Measurements from ENCODE around the gene GRM3. TPM values are rescaled to one million over a fixed set of nuclear protein-coding genes. Genes with fewer than 3 reads are reported as not detected.

The GRM3 gene
- total and polyA plus RNA-seq, 3 experiments from 2014 or later: not detected

DNA sequence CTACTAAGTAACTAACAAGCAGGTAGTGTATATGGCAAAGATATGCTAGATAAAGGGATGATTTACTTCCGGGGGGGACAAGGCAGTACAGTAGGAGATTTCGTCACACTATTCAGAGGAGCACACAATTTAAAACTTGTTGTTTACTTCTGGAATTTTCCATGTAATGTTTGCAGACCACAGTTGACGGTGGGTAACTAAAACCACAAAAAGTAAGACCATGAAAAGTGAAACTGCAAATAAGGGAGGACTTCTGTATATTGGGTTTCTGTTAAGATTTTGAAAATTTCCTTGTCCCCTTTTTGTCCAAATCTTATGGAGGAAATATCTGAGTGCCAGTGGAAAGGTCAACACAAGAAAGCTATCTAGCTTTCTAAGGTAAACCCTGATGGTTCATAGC, 245.8 kb downstream of the GRM3 start:
- no peaks in the 10 kb centered on the region for H3K27me3 Mint-ChIP-seq
- H3K9me3 Mint-ChIP-seq: no peaks in the 10 kb centered on the region
- Histone ChIP-seq H3K36me3 (ENCODE audit: insufficient read depth, low read length) (no peaks in the 10 kb centered on the region), H3K9me3 (ENCODE audit: low read length) (no peaks in the 10 kb centered on the region), H3K4me1 (ENCODE audit: insufficient read depth, low read length) (no peaks in the 10 kb centered on the region), H3K27me3 (ENCODE audit: insufficient read depth, low read length, poor library complexity, severe bottlenecking) (no peaks in the 10 kb centered on the region), H3K27ac (ENCODE audit: low read depth, low read length) (no peak overlapping the region), H3K4me3 (ENCODE audit: low read length) (no peak overlapping the region)
- DNase-seq: no peak
- H3K4me1 Mint-ChIP-seq: no peaks in the 10 kb centered on the region
- H3K4me3 Mint-ChIP-seq: no peak overlapping the region
- no peak overlapping the region for H3K27ac Mint-ChIP-seq
- peaks cover 0 to 4% (median 1%) of the 10 kb centered on the region in 3 donors for H3K36me3 Mint-ChIP-seq
- ChIA-PET CTCF (no interaction called here), POLR2A (no interaction called here)

DNA sequence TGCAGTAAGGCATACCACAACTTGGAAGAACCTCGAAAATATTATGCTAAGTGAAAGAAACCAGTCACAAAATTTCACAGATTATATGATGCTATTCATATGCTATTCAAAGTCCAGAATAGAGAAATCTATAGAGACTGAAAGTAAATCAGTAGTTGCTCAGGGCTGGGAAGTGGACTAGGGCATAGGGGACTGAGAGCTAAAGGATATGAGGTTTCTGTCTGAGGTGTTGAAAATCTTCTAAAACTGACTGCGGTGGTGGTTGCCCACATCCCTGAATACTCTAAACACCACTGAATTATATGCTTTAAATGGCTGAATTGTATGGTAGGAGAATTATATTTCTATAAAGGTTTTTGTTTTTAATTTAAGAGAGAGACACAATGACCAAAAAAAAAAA, 254.5 kb downstream of the GRM3 start:
- H3K27me3 ChIP-seq (ENCODE audit: insufficient read depth, low read length, poor library complexity, severe bottlenecking): no peaks in the 10 kb centered on the region
- Mint-ChIP-seq H3K4me3 (no peak overlapping the region), H3K27ac (no peak overlapping the region), H3K9me3 (no peaks in the 10 kb centered on the region), H3K36me3 (peaks cover 0 to 2% (median 0%) of the 10 kb centered on the region in 3 donors), H3K27me3 (peaks cover 0 to 2% of the 10 kb centered on the region in 2 donors), H3K4me1 (peaks cover 2 to 14% (median 8%) of the 10 kb centered on the region in 3 donors)
- H3K9me3 ChIP-seq (ENCODE audit: low read length): no peaks in the 10 kb centered on the region
- no peak for DNase-seq
- POLR2A ChIA-PET: no interaction called here
- H3K4me3 ChIP-seq (ENCODE audit: low read length): no peak overlapping the region
- CTCF ChIA-PET: no interaction called here
- no peak overlapping the region for H3K27ac ChIP-seq (ENCODE audit: low read depth, low read length)
- H3K36me3 ChIP-seq (ENCODE audit: insufficient read depth, low read length): no peaks in the 10 kb centered on the region
- no peaks in the 10 kb centered on the region for H3K4me1 ChIP-seq (ENCODE audit: insufficient read depth, low read length)

GRCh38 chr7:86900886-86901285, 257.2 kb downstream of the GRM3 start:
- peaks cover 0 to 2% (median 0%) of the 10 kb centered on the region in 3 donors for H3K36me3 Mint-ChIP-seq
- H3K4me3 Mint-ChIP-seq: no peak overlapping the region
- H3K4me1 Mint-ChIP-seq: peaks cover 2 to 14% (median 12%) of the 10 kb centered on the region in 3 donors
- ChIA-PET CTCF (no interaction called here), POLR2A (no interaction called here)
- H3K4me3 ChIP-seq (ENCODE audit: low read length): no peak overlapping the region
- H3K27me3 ChIP-seq (ENCODE audit: insufficient read depth, low read length, poor library complexity, severe bottlenecking): no peaks in the 10 kb centered on the region
- H3K9me3 ChIP-seq (ENCODE audit: low read length): no peaks in the 10 kb centered on the region
- H3K36me3 ChIP-seq (ENCODE audit: insufficient read depth, low read length): no peaks in the 10 kb centered on the region
- H3K27me3 Mint-ChIP-seq: peaks cover 0 to 3% of the 10 kb centered on the region in 2 donors
- H3K27ac ChIP-seq (ENCODE audit: low read depth, low read length): no peak overlapping the region
- no peaks in the 10 kb centered on the region for H3K4me1 ChIP-seq (ENCODE audit: insufficient read depth, low read length)
- no peak for DNase-seq
- no peak overlapping the region for H3K27ac Mint-ChIP-seq
- H3K9me3 Mint-ChIP-seq: no peaks in the 10 kb centered on the region

DNA sequence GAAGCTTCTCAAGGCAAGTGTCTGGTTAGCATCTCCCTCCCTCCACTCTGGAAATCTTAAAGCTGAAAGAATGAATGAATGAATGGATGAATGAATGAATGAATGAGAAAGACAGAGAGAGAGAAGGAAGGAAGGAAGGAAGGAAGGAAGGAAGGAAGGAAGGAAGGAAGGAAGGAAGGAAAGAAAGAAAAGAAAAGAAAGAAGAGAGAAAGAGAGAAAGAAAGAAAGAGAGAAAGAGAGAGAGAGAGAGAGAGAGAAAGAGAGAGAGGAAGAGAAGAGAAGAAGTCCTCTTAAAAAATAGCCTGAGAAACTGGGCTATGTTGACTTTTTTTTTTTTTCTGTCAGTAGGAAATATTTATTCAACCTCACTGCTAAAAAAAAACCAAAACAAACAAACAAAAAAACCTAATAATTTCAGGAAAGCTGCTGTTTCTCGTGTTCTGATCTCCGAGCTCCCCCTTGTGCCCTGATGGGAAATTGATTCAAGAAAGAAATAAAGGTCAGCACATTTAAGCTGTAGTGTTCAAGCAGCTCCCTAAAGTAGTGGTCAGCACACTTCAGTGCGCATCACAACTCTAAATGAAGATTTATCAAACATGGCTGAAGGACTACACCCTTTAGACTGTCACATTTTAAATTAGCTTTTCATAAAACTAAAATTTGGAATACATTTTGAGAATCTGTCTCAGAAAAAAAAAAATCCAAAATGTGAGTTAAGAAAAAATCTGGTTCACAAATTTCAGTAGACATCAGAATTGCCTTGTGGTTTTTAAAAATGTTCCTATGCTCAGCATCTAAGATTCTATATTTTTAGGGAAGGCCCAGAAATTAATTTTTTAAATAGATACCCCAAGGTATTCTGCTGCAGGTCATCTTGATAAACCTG, 261.5 kb downstream of the GRM3 start:
- Histone ChIP-seq H3K27ac (ENCODE audit: low read depth, low read length) (no peak overlapping the region), H3K4me3 (ENCODE audit: low read length) (no peak overlapping the region), H3K9me3 (ENCODE audit: low read length) (no peaks in the 10 kb centered on the region), H3K27me3 (ENCODE audit: insufficient read depth, low read length, poor library complexity, severe bottlenecking) (no peaks in the 10 kb centered on the region), H3K4me1 (ENCODE audit: insufficient read depth, low read length) (no peaks in the 10 kb centered on the region), H3K36me3 (ENCODE audit: insufficient read depth, low read length) (no peaks in the 10 kb centered on the region)
- Mint-ChIP-seq H3K36me3 (no peaks in the 10 kb centered on the region), H3K4me3 (no peak overlapping the region), H3K9me3 (no peaks in the 10 kb centered on the region), H3K27me3 (peaks cover 0 to 10% of the 10 kb centered on the region in 2 donors), H3K27ac (no peak overlapping the region), H3K4me1 (peaks cover 0 to 4% (median 0%) of the 10 kb centered on the region in 3 donors)
- ChIA-PET CTCF (no interaction called here), POLR2A (no interaction called here)
- DNase-seq: no peak

- Histone ChIP-seq H3K4me1 (ENCODE audit: insufficient read depth, low read length) (no peaks in the 10 kb centered on the region), H3K4me3 (ENCODE audit: low read length) (no peak overlapping the region), H3K27ac (ENCODE audit: low read depth, low read length) (no peak overlapping the region), H3K36me3 (ENCODE audit: insufficient read depth, low read length) (no peaks in the 10 kb centered on the region), H3K9me3 (ENCODE audit: low read length) (no peaks in the 10 kb centered on the region), H3K27me3 (ENCODE audit: insufficient read depth, low read length, poor library complexity, severe bottlenecking) (no peaks in the 10 kb centered on the region)
- CTCF ChIA-PET: no interaction called here
- H3K36me3 Mint-ChIP-seq: peaks cover 0 to 1% (median 0%) of the 10 kb centered on the region in 3 donors
- DNase-seq: no peak
- POLR2A ChIA-PET: no interaction called here
- H3K27me3 Mint-ChIP-seq: peaks cover 0 to 8% of the 10 kb centered on the region in 2 donors
- H3K27ac Mint-ChIP-seq: no peak overlapping the region
- no peak overlapping the region for H3K4me3 Mint-ChIP-seq
- H3K4me1 Mint-ChIP-seq: peaks cover 0 to 4% (median 0%) of the 10 kb centered on the region in 3 donors
- no peaks in the 10 kb centered on the region for H3K9me3 Mint-ChIP-seq
Measured at GRCh38 chr7:86908948-86909347, 265.2 kb downstream of the GRM3 start.

- Mint-ChIP-seq H3K36me3 (peaks cover 0 to 1% (median 0%) of the 10 kb centered on the region in 3 donors), H3K27me3 (peaks cover 0 to 6% of the 10 kb centered on the region in 2 donors), H3K27ac (no peak overlapping the region), H3K9me3 (no peaks in the 10 kb centered on the region), H3K4me1 (no peaks in the 10 kb centered on the region), H3K4me3 (no peak overlapping the region)
- no peaks in the 10 kb centered on the region for H3K4me1 ChIP-seq (ENCODE audit: insufficient read depth, low read length)
- ChIA-PET CTCF (interaction anchor here (1.3 kb wide), 1 partner anchor 16 kb away, joined by 5 read pairs; no protein-coding TSS in a partner anchor), POLR2A (no interaction called here)
- H3K9me3 ChIP-seq (ENCODE audit: low read length): no peaks in the 10 kb centered on the region
- H3K36me3 ChIP-seq (ENCODE audit: insufficient read depth, low read length): no peaks in the 10 kb centered on the region
- no peak overlapping the region for H3K4me3 ChIP-seq (ENCODE audit: low read length)
- DNase-seq: no peak
- H3K27ac ChIP-seq (ENCODE audit: low read depth, low read length): no peak overlapping the region
- H3K27me3 ChIP-seq (ENCODE audit: insufficient read depth, low read length, poor library complexity, severe bottlenecking): no peaks in the 10 kb centered on the region
Measured at GRCh38 chr7:86911659-86912058, 267.9 kb downstream of the GRM3 start.

DNA sequence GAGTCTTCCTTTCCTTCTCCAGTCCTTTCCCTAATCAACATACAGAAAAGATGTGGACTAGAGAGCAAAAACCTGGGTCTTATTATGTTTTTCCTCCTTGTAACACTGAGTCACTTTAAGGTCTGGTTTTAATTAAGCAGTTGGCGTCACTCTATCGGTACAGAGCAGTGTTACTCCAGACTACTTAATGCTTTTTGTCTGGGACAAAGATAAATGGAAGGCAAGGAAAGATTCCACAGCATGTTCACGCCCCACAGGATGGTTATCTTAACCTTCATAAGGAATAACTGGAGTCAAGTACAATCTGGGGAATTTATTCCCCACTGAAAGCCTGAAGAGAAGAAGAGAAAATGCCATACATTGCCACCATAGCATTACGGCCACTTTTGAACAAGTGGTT, 270.0 kb downstream of the GRM3 start:
- Mint-ChIP-seq H3K4me3 (no peak overlapping the region), H3K27ac (peak overlapping the region in 1 of 8 donors; percentile 4), H3K36me3 (peaks cover 0 to 1% (median 0%) of the 10 kb centered on the region in 3 donors), H3K4me1 (no peaks in the 10 kb centered on the region), H3K9me3 (no peaks in the 10 kb centered on the region), H3K27me3 (peaks cover 0 to 2% of the 10 kb centered on the region in 2 donors)
- Histone ChIP-seq H3K4me1 (ENCODE audit: insufficient read depth, low read length) (no peaks in the 10 kb centered on the region), H3K27ac (ENCODE audit: low read depth, low read length) (no peak overlapping the region), H3K9me3 (ENCODE audit: low read length) (no peaks in the 10 kb centered on the region), H3K4me3 (ENCODE audit: low read length) (no peak overlapping the region), H3K36me3 (ENCODE audit: insufficient read depth, low read length) (no peaks in the 10 kb centered on the region), H3K27me3 (ENCODE audit: insufficient read depth, low read length, poor library complexity, severe bottlenecking) (no peaks in the 10 kb centered on the region)
- no peak for DNase-seq
- ChIA-PET POLR2A (no interaction called here), CTCF (no interaction called here)
